Muscle of leg (tissue), 11 donors: ENCODE results near the gene RPRD1B. TPM values are rescaled to one million over a fixed set of nuclear protein-coding genes. Genes with fewer than 3 reads are reported as not detected.

Experiments
- DNase-seq: peaks from one replicate; pipeline ENCODE4 v3.0.0; 2013
- H3K27ac ChIP-seq: one replicate; pipeline ENCODE4 v1.5.1; 2013; ENCODE audit warnings: mild to moderate bottlenecking, low read length, control low read depth
- H3K27me3 ChIP-seq: one replicate; pipeline ENCODE4 v1.6.1; 2013; ENCODE audit warnings: low read length; ENCODE audit not compliant: control insufficient read depth, insufficient read depth
- H3K36me3 ChIP-seq: one replicate; pipeline ENCODE4 v1.6.1; 2013; ENCODE audit warnings: low read length; ENCODE audit not compliant: control insufficient read depth, insufficient read depth
- H3K4me1 ChIP-seq: one replicate; pipeline ENCODE4 v1.6.1; 2013; ENCODE audit warnings: low read length; ENCODE audit not compliant: control insufficient read depth, insufficient read depth
- H3K4me3 ChIP-seq: one replicate; pipeline ENCODE4 v1.5.1; 2013; ENCODE audit warnings: low read length, control low read depth
- H3K9me3 ChIP-seq: replicated peaks from 2 replicates; pipeline ENCODE4 v1.6.1; 2013; ENCODE audit warnings: low read depth, low read length; ENCODE audit not compliant: control insufficient read depth
- WGBS: methylation state at CpG from one replicate; pipeline ENCODE4 v1.1.5; 2013; ENCODE audit warnings: missing lambda C conversion rate; ENCODE audit not compliant: insufficient coverage; 5-methylcytosine and 5-hydroxymethylcytosine counted together
- polyA plus RNA-seq, 8 donors: library from polyadenylated mRNA; unstranded; fragments of 120-200 nt; gene quantifications; one replicate each; pipeline versions ENCODE4 v1.2.1 to v1.2.3, GENCODE V29; 2013; ENCODE audit warnings: inconsistent platforms in 1 of 8, low replicate concordance in 1 of 8; ENCODE audit not compliant: insufficient read length in 8 of 8, insufficient read depth in 1 of 8
- total RNA-seq: library from RNA; stranded (reverse); fragments of 120-200 nt; gene quantifications from one replicate; pipeline ENCODE4 v1.2.4, GENCODE V29; 2013

Gene RPRD1B
- total and polyA plus RNA-seq, 9 donors: 18.9 to 30.4 (median 24.0) TPM

DNA sequence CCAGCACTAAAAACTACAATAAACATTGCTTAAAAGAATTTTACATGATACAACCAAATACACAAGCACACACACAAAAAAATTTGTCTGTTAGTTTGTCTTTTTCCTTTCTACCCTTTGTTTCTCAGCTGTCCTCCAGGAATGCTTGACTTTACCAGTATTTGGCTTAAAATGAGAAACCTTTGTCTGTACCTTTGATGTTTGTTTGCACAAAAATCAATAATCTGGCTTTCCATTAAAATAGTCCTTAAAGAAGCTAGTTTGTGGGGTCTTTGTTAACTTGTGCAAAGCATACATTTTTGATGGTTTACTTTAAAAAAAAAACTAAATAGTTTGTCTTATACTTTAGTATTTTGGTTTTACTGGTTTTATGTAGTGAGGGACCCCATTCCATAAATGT, 49.3 kb downstream of the RPRD1B start:
- Histone ChIP-seq H3K9me3 (peaks cover 6% of the 10 kb centered on the region), H3K36me3 (peaks cover 32% of the 10 kb centered on the region), H3K4me3 (no peak overlapping the region), H3K27me3 (no peaks in the 10 kb centered on the region), H3K27ac (no peak overlapping the region), H3K4me1 (peaks cover 17% of the 10 kb centered on the region)
- DNase-seq: no peak

- peaks cover 38% of the 10 kb centered on the region for H3K36me3 ChIP-seq
- peaks cover 17% of the 10 kb centered on the region for H3K4me1 ChIP-seq
- H3K4me3 ChIP-seq: no peak overlapping the region
- H3K27ac ChIP-seq: no peak overlapping the region
- no peaks in the 10 kb centered on the region for H3K27me3 ChIP-seq
- H3K9me3 ChIP-seq: peaks cover 6% of the 10 kb centered on the region
- no CpG with 5 or more reads among the region's 12 CpGs for WGBS
- DNase-seq: no peak
Measured at GRCh38 chr20:38083338-38084048, 49.9 kb downstream of the RPRD1B start.

DNA sequence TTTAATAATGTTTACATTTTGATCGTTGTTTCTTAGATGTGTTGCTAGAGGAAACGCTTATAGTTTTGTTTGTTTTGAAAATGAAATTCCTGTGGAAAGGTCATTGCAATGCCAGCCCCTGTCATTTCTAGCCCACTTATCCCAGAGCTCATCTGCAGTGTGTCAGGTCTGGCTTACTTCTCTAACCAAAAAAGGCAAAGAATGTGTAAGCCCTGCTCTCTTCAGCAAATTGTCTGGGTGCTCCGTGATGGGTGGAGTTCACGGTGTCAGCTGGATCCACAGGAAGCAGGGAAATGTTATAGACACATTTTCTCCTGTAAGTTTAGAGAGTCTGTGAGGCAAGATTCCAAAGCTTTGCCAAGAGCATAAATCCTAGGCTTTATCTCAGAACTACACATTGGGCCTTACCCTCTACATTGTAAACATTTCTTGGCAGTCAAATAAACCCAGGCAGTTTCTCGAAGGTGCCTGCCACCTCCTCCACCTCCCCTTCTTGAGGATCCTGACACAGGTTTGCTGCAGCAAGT, 50.9 kb downstream of the RPRD1B start:
- Histone ChIP-seq H3K27me3 (no peaks in the 10 kb centered on the region), H3K4me1 (peaks cover 17% of the 10 kb centered on the region), H3K9me3 (peaks cover 6% of the 10 kb centered on the region), H3K36me3 (peaks cover 44% of the 10 kb centered on the region), H3K27ac (no peak overlapping the region), H3K4me3 (no peak overlapping the region)
- no peak for DNase-seq
- WGBS: 37% methylated on average over 3 of the region's 5 CpGs

GRCh38 chr20:38085026-38085425, 51.5 kb downstream of the RPRD1B start:
- Histone ChIP-seq H3K4me1 (peaks cover 17% of the 10 kb centered on the region), H3K27ac (no peak overlapping the region), H3K36me3 (peaks cover 49% of the 10 kb centered on the region), H3K27me3 (no peaks in the 10 kb centered on the region), H3K9me3 (peaks cover 6% of the 10 kb centered on the region), H3K4me3 (no peak overlapping the region)
- 86% methylated on average over 10 of the region's 10 CpGs for WGBS
- DNase-seq: no peak

DNA sequence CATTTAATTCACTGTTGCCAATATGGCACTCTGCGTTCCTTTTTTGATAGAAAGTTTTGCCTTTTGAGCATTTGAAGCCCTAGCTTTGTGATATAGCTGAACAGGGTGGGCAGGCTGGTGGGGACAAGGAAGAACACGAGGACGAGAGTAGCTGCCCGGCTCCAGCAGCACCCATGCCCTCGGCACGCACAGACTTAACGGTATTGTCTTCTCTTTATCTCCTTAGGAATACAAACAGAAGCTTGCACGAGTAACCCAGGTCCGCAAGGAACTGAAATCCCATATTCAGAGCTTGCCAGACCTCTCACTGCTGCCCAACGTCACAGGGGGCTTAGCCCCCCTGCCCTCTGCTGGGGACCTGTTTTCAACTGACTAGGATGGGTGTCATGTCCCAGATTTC, 56.0 kb downstream of the RPRD1B start:
- H3K4me3 ChIP-seq: no peak overlapping the region
- WGBS: 82% methylated on average over 9 of the region's 10 CpGs
- no peaks in the 10 kb centered on the region for H3K27me3 ChIP-seq
- H3K27ac ChIP-seq: no peak overlapping the region
- H3K4me1 ChIP-seq: peaks cover 6% of the 10 kb centered on the region
- no peak for DNase-seq
- no peaks in the 10 kb centered on the region for H3K9me3 ChIP-seq
- H3K36me3 ChIP-seq: peaks cover 55% of the 10 kb centered on the region

DNA sequence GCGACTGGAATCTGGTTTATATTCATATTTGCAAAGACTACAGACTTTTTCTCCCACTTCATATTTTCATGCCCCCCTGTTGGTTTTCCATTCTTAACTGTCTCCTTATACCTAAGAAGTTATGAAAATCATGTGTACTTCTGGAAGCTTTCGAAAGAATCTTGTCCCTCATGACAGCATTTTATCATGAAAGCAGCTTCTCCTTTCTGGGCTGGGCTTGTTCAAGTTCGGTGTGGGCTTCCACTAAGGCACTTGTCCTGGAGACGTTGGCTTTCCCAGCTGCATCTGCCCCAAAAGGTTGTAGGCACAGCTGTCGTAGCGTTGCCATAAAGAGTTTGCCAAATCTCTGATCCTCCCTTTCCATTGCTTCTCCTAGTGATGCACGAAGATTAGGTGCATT, 56.5 kb downstream of the RPRD1B start:
- H3K27me3 ChIP-seq: no peaks in the 10 kb centered on the region
- no peak for DNase-seq
- 85% methylated on average over 4 of the region's 7 CpGs for WGBS
- no peak overlapping the region for H3K27ac ChIP-seq
- peaks cover 52% of the 10 kb centered on the region for H3K36me3 ChIP-seq
- H3K9me3 ChIP-seq: no peaks in the 10 kb centered on the region
- H3K4me1 ChIP-seq: peaks cover 6% of the 10 kb centered on the region
- H3K4me3 ChIP-seq: no peak overlapping the region

GRCh38 chr20:38091441-38092216, 58.1 kb downstream of the RPRD1B start:
- DNase-seq: no peak
- peaks cover 9% of the 10 kb centered on the region for H3K4me1 ChIP-seq
- no CpG with 5 or more reads among the region's 6 CpGs for WGBS
- no peak overlapping the region for H3K4me3 ChIP-seq
- H3K27me3 ChIP-seq: no peaks in the 10 kb centered on the region
- H3K27ac ChIP-seq: no peak overlapping the region
- peaks cover 40% of the 10 kb centered on the region for H3K36me3 ChIP-seq
- no peaks in the 10 kb centered on the region for H3K9me3 ChIP-seq

DNA sequence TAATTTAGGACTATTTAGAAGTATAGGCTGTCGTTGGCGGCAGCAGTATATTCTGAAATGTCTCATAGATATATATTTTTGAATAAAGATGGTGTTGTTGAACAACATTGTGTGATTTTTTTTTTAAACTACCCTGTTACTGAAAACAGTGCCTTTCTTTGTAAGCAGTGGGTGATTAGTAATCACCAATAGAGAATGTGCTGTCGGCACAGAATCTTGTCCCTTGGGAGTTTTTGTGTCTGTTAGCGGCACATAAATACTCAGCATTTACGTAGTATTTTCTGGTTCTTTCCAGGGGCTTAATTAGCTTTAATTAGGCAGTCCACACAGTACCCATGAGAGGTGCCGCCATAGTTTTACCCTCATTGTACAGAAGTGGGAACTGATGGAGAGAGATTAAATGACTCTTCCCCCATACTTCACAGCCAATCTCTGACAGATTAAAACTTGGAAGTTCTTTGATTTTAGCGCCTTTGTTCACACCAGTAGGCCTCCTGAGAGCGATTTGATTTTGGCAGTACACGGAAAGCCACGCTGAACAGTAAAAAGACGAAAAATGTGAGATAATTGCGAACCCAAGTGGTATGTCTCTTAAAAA, 58.8 kb downstream of the RPRD1B start:
- peaks cover 33% of the 10 kb centered on the region for H3K36me3 ChIP-seq
- no peak overlapping the region for H3K27ac ChIP-seq
- H3K9me3 ChIP-seq: no peaks in the 10 kb centered on the region
- H3K4me1 ChIP-seq: peaks cover 9% of the 10 kb centered on the region
- no peak for DNase-seq
- 96% methylated on average over 6 of the region's 12 CpGs for WGBS
- no peak overlapping the region for H3K4me3 ChIP-seq
- H3K27me3 ChIP-seq: no peaks in the 10 kb centered on the region

DNA sequence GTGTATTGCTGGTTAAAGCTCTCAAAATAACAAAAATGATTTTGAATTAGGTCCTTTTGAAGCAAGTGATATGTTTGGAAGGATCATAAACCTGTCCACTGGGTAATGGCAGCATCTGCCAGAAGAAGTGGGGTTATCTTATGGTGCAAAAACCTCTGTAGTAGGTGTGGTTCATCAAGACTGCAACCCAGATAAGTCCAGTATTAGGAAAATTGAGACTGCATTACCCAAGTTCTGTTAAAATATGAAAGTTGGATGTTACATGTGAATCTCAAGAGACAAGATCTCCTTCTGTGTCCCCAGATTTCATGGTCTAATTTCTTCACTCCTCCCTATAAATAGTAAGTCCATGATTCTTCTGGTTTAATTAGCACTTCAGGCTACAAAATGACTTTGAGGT, 59.4 kb downstream of the RPRD1B start:
- Histone ChIP-seq H3K27me3 (no peaks in the 10 kb centered on the region), H3K9me3 (no peaks in the 10 kb centered on the region), H3K27ac (no peak overlapping the region), H3K4me1 (peaks cover 9% of the 10 kb centered on the region), H3K36me3 (peaks cover 29% of the 10 kb centered on the region), H3K4me3 (no peak overlapping the region)
- DNase-seq: no peak

GRCh38 chr20:38093641-38094077, 60.1 kb downstream of the RPRD1B start:
- Histone ChIP-seq H3K9me3 (no peaks in the 10 kb centered on the region), H3K4me1 (peaks cover 9% of the 10 kb centered on the region), H3K27me3 (no peaks in the 10 kb centered on the region), H3K4me3 (no peak overlapping the region), H3K36me3 (peaks cover 23% of the 10 kb centered on the region), H3K27ac (no peak overlapping the region)
- no peak for DNase-seq
- 90% methylated on average over 3 of the region's 8 CpGs for WGBS
